ENCODE data around the gene FADD. TPM values are rescaled to one million over a fixed set of nuclear protein-coding genes. Genes with fewer than 3 reads are reported as not detected.

The FADD gene
- total RNA-seq, 1 donor from 2014 or later: 40.8 TPM

DNA sequence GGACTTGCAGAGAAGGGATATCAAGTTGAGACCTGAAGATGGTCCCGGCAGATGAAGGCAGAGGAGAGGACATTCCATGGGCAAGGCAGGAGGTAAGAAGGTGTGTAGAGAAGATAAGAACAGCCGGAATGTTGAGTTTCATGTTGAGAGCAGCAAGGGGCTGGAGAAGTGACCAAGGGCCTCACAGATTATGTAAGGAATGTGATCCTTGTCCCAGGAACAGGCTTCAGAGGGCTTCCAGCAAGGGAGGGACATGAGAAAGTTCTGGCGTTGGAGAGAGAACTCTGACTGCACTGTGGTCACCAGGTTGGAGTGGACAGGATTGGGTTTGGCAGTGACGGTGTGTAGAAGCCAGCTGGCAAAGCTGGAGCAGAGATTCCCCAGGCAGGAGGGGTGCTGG is 39.8 kb downstream of the FADD start:
- peaks cover 6% of the 10 kb centered on the region for H3K27me3 Mint-ChIP-seq (ENCODE audit: low read depth, unreplicated experiment)
- no peaks in the 10 kb centered on the region for H3K36me3 Mint-ChIP-seq (ENCODE audit: low read depth, unreplicated experiment)
- H3K4me1 Mint-ChIP-seq (ENCODE audit: low read depth, unreplicated experiment): peaks cover 36% of the 10 kb centered on the region
- H3K79me2 ChIP-seq (ENCODE audit: insufficient read depth, low read length): no peaks in the 10 kb centered on the region
- FAIRE-seq (no peak), DNase-seq (ENCODE audit: low read depth) (no peak)
- no peak overlapping the region for H3K4me2 ChIP-seq (ENCODE audit: low read length)
- TF ChIP-seq EZH2 (IDR thresholded peaks at IDR 0.05; ENCODE audit: insufficient read depth, low read length): no peak
- TF ChIP-seq, protein P1, sequence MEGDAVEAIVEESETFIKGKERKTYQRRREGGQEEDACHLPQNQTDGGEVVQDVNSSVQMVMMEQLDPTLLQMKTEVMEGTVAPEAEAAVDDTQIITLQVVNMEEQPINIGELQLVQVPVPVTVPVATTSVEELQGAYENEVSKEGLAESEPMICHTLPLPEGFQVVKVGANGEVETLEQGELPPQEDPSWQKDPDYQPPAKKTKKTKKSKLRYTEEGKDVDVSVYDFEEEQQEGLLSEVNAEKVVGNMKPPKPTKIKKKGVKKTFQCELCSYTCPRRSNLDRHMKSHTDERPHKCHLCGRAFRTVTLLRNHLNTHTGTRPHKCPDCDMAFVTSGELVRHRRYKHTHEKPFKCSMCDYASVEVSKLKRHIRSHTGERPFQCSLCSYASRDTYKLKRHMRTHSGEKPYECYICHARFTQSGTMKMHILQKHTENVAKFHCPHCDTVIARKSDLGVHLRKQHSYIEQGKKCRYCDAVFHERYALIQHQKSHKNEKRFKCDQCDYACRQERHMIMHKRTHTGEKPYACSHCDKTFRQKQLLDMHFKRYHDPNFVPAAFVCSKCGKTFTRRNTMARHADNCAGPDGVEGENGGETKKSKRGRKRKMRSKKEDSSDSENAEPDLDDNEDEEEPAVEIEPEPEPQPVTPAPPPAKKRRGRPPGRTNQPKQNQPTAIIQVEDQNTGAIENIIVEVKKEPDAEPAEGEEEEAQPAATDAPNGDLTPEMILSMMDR (IDR thresholded peaks at IDR 0.05; ENCODE audit: insufficient read depth, low read depth, low read length): no peak
- H3K27me3 ChIP-seq (ENCODE audit: insufficient read depth, low read length): no peaks in the 10 kb centered on the region
- H3K9ac ChIP-seq (ENCODE audit: low read length): no peak overlapping the region
- H3K9me3 Mint-ChIP-seq (ENCODE audit: unreplicated experiment): peaks cover 3% of the 10 kb centered on the region
- H3K4me1 ChIP-seq (ENCODE audit: insufficient read depth, low read length): peaks cover 41% of the 10 kb centered on the region
- H3K27ac ChIP-seq (ENCODE audit: low read depth, low read length): no peak overlapping the region
- H4K20me1 ChIP-seq (ENCODE audit: insufficient read depth, low read length): no peaks in the 10 kb centered on the region
- peak overlapping the region; percentile 54 for H3K27ac Mint-ChIP-seq (ENCODE audit: unreplicated experiment)
- H2AFZ ChIP-seq (ENCODE audit: low read depth, low read length): no peak overlapping the region
- H3K9me3 ChIP-seq (ENCODE audit: insufficient read depth, low read depth, low read length): no peaks in the 10 kb centered on the region
- no peak overlapping the region for H3K4me3 ChIP-seq (ENCODE audit: insufficient read depth, low read depth, low read length)
- H3K4me3 Mint-ChIP-seq (ENCODE audit: unreplicated experiment): no peak overlapping the region
- H3K36me3 ChIP-seq (ENCODE audit: insufficient read depth, low read length): no peaks in the 10 kb centered on the region

DNA sequence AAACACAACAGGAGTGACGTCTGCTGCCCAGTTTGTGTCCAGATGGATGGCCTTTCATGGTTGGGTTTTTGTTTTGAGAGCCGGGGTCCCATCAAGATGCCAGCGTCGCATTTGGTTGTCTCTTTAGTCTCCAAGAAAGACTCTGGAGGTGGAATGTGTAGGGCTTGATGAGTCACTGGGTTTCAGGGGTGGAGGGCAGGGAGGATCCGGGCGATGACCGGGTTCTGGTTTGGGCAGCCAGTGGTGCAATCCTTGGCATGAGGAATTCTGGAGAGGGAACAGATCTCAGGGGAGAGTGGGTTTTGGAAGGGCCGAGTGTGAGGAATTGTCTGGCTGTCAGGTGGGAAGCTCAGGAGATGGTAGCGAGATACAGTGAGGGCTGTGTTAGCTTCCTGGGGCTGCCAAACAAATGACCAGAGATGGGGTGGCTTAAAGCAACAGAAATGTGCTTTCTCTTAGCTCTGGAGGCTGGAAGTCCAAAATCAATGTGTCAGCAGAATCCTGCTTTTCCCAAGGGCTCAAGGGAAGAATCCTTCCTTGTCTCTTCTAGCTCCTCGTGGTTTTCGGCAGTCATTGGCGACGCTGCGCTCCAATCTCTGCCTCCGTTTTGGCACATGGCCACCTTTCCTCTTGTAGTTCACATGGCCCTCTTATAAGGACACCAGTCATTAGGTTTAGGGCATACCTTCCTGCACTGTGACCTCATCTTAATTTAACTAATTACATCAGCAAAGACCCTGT is 41.0 kb downstream of the FADD start:
- peak overlapping the region; percentile 59 for H3K9ac ChIP-seq (ENCODE audit: low read length)
- peak overlapping the region; percentile 58 for H3K4me3 Mint-ChIP-seq (ENCODE audit: unreplicated experiment)

More for the DNA sequence above, 41.0 kb downstream of the FADD start:
- peaks cover 3% of the 10 kb centered on the region for H3K9me3 Mint-ChIP-seq (ENCODE audit: unreplicated experiment)
- no peaks in the 10 kb centered on the region for H3K9me3 ChIP-seq (ENCODE audit: insufficient read depth, low read depth, low read length)
- H3K4me1 Mint-ChIP-seq (ENCODE audit: low read depth, unreplicated experiment): peaks cover 36% of the 10 kb centered on the region
- no peaks in the 10 kb centered on the region for H4K20me1 ChIP-seq (ENCODE audit: insufficient read depth, low read length)
- H3K4me1 ChIP-seq (ENCODE audit: insufficient read depth, low read length): peaks cover 42% of the 10 kb centered on the region
- peak overlapping the region; percentile 90 for H3K27ac Mint-ChIP-seq (ENCODE audit: unreplicated experiment)
- no peaks in the 10 kb centered on the region for H3K36me3 ChIP-seq (ENCODE audit: insufficient read depth, low read length)
- H3K79me2 ChIP-seq (ENCODE audit: insufficient read depth, low read length): no peaks in the 10 kb centered on the region
- no peaks in the 10 kb centered on the region for H3K27me3 ChIP-seq (ENCODE audit: insufficient read depth, low read length)
- DNase-seq (ENCODE audit: low read depth) (peak; percentile 45), FAIRE-seq (no peak)
- H3K4me3 ChIP-seq (ENCODE audit: insufficient read depth, low read depth, low read length): no peak overlapping the region
- H3K4me2 ChIP-seq (ENCODE audit: low read length): peak overlapping the region; percentile 63
- TF ChIP-seq EZH2 (IDR thresholded peaks at IDR 0.05; ENCODE audit: insufficient read depth, low read length): no peak
- TF ChIP-seq, protein P1 (IDR thresholded peaks at IDR 0.05; ENCODE audit: insufficient read depth, low read depth, low read length): no peak
- no peaks in the 10 kb centered on the region for H3K36me3 Mint-ChIP-seq (ENCODE audit: low read depth, unreplicated experiment)
- no peak overlapping the region for H2AFZ ChIP-seq (ENCODE audit: low read depth, low read length)
- peaks cover 6% of the 10 kb centered on the region for H3K27me3 Mint-ChIP-seq (ENCODE audit: low read depth, unreplicated experiment)
- H3K27ac ChIP-seq (ENCODE audit: low read depth, low read length): peak overlapping the region; percentile 82

All from astrocyte (in vitro differentiated cells and primary cell).